22Rv1 (cell line): ENCODE data around the gene WIPF2.

Experiments
- CTCF ChIP-seq: fragments of 450-650 bp; IDR thresholded peaks from 2 replicates; pipeline ENCODE4 v1.5.1; 2017; ENCODE audit warnings: mild to moderate bottlenecking
- ZFX ChIP-seq: fragments of 450-650 bp; IDR thresholded peaks from 2 replicates; pipeline ENCODE4 v1.6.1; 2017; ENCODE audit warnings: antibody characterized with exemption, borderline replicate concordance

GRCh38 chr17:40251576-40251975, 32.5 kb downstream of the WIPF2 start:
- TF ChIP-seq CTCF (no peak), ZFX (no peak)
